ENCODE data around the gene KHDC1. TPM values are rescaled to one million over a fixed set of nuclear protein-coding genes. Genes with fewer than 3 reads are reported as not detected.

KHDC1 gene
- total RNA-seq, 3 donors from 2014 or later: 1.2 to 1.6 (median 1.4) TPM

Other genes starting within 250 kb of the KHDC1 start
- not detected for gene KHDC1L, start 37.7 kb downstream of the KHDC1 start, total RNA-seq
- not detected for gene DPPA5, start 91.1 kb upstream of the KHDC1 start, total RNA-seq
- gene KHDC3L, start 99.5 kb upstream of the KHDC1 start, total RNA-seq: not detected
- under 1 TPM in 1 of 3 donors, not detected in 2; 0.38 TPM for gene OOEP, start 106.7 kb upstream of the KHDC1 start, total RNA-seq
- gene DDX43, start 131.6 kb upstream of the KHDC1 start, total RNA-seq: under 1 TPM in 2 of 3 donors, not detected in 1; 0.25 to 0.27 TPM
- gene CGAS, start 189.1 kb upstream of the KHDC1 start, total RNA-seq: 10 to 100 TPM; 27.4 to 36.2 (median 29.6) TPM
- gene MTO1, start 198.5 kb upstream of the KHDC1 start, total RNA-seq: 10 to 100 TPM; 30.4 to 35.8 (median 35.1) TPM